OCI-LY3 (cell line): ENCODE measurements around the gene STX16.
A peak's percentile ranks its signal among the peaks of the same experiment; 100 is the strongest.

Experiments used
- H2AFZ ChIP-seq: fragments of 200-600, 300-600 bp; shearing (Covaris generic); 2 replicates; pipeline ENCODE4 v1.6.0; 2014; ENCODE audit warnings: antibody characterized with exemption, low read depth, low read length
- H3K27ac ChIP-seq: fragments of 200-600, 300-600 bp; sonication (generic); 2 replicates; pipeline ENCODE4 v1.5.1; 2014; ENCODE audit warnings: mild to moderate bottlenecking, low read length, moderate library complexity, mixed read lengths
- H3K27me3 ChIP-seq: fragments of 200-600, 300-600 bp; sonication (generic); 2 replicates; pipeline ENCODE4 v1.6.1; 2014; ENCODE audit warnings: low read depth, low read length, mixed read lengths
- H3K36me3 ChIP-seq: fragments of 200-600, 300-600 bp; sonication (generic); replicated peaks from 2 replicates; pipeline ENCODE3; 2014; ENCODE audit warnings: low read depth, low read length, mixed read lengths
- H3K4me1 ChIP-seq: fragments of 300-600, 200-600 bp; sonication (generic); 2 replicates; pipeline ENCODE4 v1.6.1; 2014; ENCODE audit warnings: low read length, mixed read lengths
- H3K4me2 ChIP-seq: fragments of 200-600, 300-600 bp; sonication (generic); 2 replicates; pipeline ENCODE4 v1.6.1; 2014; ENCODE audit warnings: low read length, mixed read lengths
- H3K4me3 ChIP-seq: fragments of 300-600, 200-600 bp; sonication (generic); 2 replicates; pipeline ENCODE4 v1.5.1; 2014; ENCODE audit warnings: antibody characterized with exemption, mild to moderate bottlenecking, low read length, moderate library complexity
- H3K79me2 ChIP-seq: fragments of 300-600, 200-600 bp; shearing (Covaris generic); 2 replicates; pipeline ENCODE4 v1.6.1; 2014; ENCODE audit warnings: mild to moderate bottlenecking, low read length, mixed read lengths
- H3K9ac ChIP-seq: fragments of 300-600, 200-600 bp; shearing (Covaris generic); 2 replicates; pipeline ENCODE4 v1.6.0; 2014; ENCODE audit warnings: mild to moderate bottlenecking, low read length, moderate library complexity
- H3K9me3 ChIP-seq: fragments of 200-600, 300-600 bp; shearing (Covaris generic); 2 replicates; pipeline ENCODE4 v1.6.1; 2014; ENCODE audit warnings: low read length, mixed read lengths; ENCODE audit not compliant: insufficient read depth
- H4K20me1 ChIP-seq: fragments of 200-600, 300-600 bp; sonication (generic); 2 replicates; pipeline ENCODE4 v1.6.1; 2016; ENCODE audit warnings: low read length, mixed read lengths; ENCODE audit not compliant: insufficient read depth
- EZH2phosphoT487 ChIP-seq: fragments of 200-600 bp; shearing (Covaris generic); IDR thresholded peaks from 2 replicates; pipeline ENCODE4 v1.6.1; 2018; ENCODE audit warnings: antibody characterized with exemption, mixed run types, low read depth
- TF ChIP-seq, protein P1 (sequence below): fragments of 200-600, 300-600 bp; sonication (generic); IDR thresholded peaks from 2 replicates; pipeline ENCODE4 v1.5.1; 2014; ENCODE audit warnings: antibody characterized with exemption, low read length, low read depth

The STX16 gene

DNA sequence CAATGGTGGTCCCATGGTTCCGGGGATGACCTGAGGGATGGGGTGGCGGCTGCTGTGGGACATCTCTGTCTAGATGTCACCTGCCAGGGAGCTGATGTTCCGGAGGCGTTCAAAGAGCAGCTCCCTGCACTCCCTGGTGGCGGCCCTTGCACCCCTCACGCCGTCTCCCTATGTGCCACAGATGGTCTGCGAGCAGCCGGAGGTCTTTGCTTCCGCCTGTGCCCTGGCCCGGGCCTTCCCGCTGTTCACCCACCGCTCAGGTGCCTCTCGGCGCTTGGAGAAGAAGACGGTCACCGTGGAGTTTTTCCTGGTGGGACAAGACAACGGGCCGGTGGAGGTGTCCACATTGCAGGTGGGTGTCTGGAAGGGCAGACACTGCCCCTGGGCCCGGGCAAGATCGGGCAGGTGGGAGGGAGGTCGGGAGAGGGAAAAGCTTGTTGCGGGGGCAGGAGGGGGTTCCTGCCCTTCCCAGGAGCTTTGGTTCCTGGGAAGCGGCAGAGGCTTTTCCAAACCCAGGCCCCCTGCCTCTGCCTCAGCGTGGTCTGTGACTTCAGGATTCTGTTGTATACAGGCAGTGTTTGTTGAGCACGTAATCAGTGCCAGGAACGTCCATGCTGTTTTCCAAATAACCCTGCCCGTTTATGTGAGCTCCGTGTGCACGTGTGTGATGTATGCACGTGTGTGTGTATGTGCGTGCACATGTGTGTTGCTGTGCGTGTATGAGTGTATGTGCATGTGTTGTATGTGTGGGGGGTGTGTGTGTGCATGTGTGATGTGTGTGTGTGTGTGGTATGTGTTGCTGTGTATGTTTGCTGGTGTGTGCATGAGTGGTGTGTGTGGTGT, 43.4 kb downstream of the STX16 start:
- Histone ChIP-seq H3K9ac (no peak overlapping the region), H3K27me3 (no peaks in the 10 kb centered on the region)

DNA sequence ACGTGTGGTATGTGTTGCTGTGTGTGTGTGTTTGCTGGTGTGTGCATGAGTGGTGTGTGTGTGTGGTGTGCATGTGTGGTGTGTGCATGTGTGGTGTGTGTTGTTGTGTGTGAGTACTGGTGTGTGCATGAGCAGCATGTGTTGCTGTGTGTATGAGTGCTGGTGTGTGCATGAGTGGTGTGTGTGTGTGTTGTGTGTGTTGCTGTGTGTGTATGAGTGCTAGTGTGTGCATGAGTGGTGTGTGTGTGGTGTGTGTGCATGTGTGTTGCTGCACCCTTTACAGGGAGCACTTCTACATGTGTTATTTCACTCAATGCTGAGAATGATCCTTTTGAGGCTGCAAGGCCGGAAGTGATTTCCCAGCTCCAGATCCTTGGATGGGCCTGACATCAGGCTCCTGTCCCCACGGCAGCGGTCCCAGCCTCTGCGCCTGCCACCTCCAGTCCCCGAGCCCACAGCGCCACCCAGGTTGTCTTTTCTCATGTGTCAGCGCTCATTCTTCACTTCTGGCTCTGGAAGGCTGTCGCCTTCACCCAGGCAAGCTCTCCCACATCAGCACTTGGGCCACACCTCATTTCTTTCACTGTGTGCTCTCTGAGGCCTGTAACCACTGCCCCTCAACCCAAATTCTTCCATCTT, 44.1 kb downstream of the STX16 start:
- Histone ChIP-seq H4K20me1 (no peaks in the 10 kb centered on the region), H3K4me2 (no peak overlapping the region), H3K79me2 (peaks cover 10% of the 10 kb centered on the region), H3K36me3 (peaks cover 20% of the 10 kb centered on the region), H3K27ac (no peak overlapping the region), H3K4me3 (no peak overlapping the region), H3K27me3 (no peaks in the 10 kb centered on the region), H3K9me3 (no peaks in the 10 kb centered on the region), H3K4me1 (peaks cover 13% of the 10 kb centered on the region), H3K9ac (no peak overlapping the region), H2AFZ (no peak overlapping the region)
- TF ChIP-seq EZH2phosphoT487: no peak
- TF ChIP-seq, protein P1, sequence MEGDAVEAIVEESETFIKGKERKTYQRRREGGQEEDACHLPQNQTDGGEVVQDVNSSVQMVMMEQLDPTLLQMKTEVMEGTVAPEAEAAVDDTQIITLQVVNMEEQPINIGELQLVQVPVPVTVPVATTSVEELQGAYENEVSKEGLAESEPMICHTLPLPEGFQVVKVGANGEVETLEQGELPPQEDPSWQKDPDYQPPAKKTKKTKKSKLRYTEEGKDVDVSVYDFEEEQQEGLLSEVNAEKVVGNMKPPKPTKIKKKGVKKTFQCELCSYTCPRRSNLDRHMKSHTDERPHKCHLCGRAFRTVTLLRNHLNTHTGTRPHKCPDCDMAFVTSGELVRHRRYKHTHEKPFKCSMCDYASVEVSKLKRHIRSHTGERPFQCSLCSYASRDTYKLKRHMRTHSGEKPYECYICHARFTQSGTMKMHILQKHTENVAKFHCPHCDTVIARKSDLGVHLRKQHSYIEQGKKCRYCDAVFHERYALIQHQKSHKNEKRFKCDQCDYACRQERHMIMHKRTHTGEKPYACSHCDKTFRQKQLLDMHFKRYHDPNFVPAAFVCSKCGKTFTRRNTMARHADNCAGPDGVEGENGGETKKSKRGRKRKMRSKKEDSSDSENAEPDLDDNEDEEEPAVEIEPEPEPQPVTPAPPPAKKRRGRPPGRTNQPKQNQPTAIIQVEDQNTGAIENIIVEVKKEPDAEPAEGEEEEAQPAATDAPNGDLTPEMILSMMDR: 0 out of 2 replicates have a peak, but pooled peaks have one; percentile 4

More for the DNA sequence above, 43.4 kb downstream of the STX16 start:
- Histone ChIP-seq H3K9me3 (no peaks in the 10 kb centered on the region), H2AFZ (no peak overlapping the region), H3K4me1 (peaks cover 13% of the 10 kb centered on the region), H3K4me3 (no peak overlapping the region), H3K79me2 (peaks cover 10% of the 10 kb centered on the region), H3K4me2 (no peak overlapping the region), H3K27ac (no peak overlapping the region), H4K20me1 (no peaks in the 10 kb centered on the region), H3K36me3 (peaks cover 20% of the 10 kb centered on the region)
- TF ChIP-seq EZH2phosphoT487: no peak
- TF ChIP-seq, protein P1: no peak

DNA sequence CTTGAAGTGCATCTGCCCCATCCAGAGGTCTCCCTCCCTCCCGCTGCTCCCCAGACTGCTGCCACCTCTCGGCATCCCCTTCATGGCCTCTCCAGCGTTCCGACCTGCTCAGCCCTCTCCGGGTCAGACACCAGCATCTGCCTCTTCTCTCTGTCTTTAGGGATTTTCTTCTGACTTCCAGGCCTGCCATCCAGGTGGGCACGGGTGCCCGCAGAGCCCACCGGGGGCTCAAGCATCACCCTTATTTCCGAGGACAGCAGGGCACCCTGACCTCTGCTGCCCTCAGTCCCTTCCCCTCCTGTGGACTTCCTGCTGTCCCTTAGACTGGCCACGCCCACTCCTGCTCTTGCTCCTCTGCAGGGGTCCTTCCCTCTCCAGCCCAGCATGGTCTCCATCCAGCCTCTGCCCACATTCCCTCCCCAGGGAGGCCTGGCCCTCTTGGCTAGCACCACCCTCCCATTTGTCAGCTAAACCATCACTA, 44.9 kb downstream of the STX16 start:
- Histone ChIP-seq H3K27ac (no peak overlapping the region), H3K36me3 (peaks cover 25% of the 10 kb centered on the region), H3K27me3 (no peaks in the 10 kb centered on the region), H3K4me1 (peaks cover 13% of the 10 kb centered on the region), H2AFZ (no peak overlapping the region), H4K20me1 (no peaks in the 10 kb centered on the region), H3K4me2 (no peak overlapping the region), H3K9ac (no peak overlapping the region), H3K79me2 (peaks cover 10% of the 10 kb centered on the region), H3K9me3 (no peaks in the 10 kb centered on the region), H3K4me3 (no peak overlapping the region)
- TF ChIP-seq, protein P1: no peak
- TF ChIP-seq EZH2phosphoT487: no peak

DNA sequence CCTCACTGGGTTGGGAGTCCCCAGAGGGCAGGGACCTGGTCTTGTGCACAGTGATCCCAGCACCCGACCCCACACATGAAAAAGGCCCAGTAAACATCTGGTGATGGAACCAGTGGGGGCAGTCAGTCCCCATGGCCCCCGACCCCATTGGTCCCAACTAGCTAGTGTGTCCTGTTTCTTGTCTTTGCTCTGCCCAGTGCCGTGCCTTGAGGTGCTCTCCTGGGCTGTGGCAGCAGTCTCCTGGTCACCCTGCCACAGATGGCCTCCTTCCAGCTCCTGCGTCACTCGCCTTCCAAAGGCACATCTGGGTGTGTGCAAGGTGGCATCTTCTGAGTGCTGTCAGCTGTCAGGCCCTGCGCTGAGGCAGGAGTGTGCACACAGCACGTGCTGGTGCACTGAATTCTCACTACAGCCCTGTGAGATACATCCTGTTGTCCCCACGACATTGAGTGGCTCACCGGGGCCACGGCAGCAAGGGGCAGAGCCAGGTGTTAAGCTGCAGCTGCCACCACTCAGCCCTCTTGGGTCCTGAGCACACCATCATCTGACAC, 45.4 kb downstream of the STX16 start:
- no peaks in the 10 kb centered on the region for H4K20me1 ChIP-seq
- no peak overlapping the region for H3K4me3 ChIP-seq
- no peak overlapping the region for H2AFZ ChIP-seq
- no peak overlapping the region for H3K27ac ChIP-seq
- H3K9me3 ChIP-seq: no peaks in the 10 kb centered on the region
- H3K79me2 ChIP-seq: peaks cover 10% of the 10 kb centered on the region
- no peak overlapping the region for H3K4me2 ChIP-seq
- peaks cover 13% of the 10 kb centered on the region for H3K4me1 ChIP-seq
- H3K36me3 ChIP-seq: peaks cover 25% of the 10 kb centered on the region
- no peaks in the 10 kb centered on the region for H3K27me3 ChIP-seq
- no peak overlapping the region for H3K9ac ChIP-seq
- no peak for TF ChIP-seq EZH2phosphoT487
- TF ChIP-seq, protein P1: no peak
